Stimulated activated CD8-positive, alpha-beta memory T cell treated with anti-CD3 and anti-CD28 coated beads, Interleukin-12 subunit alpha, Interleukin-12 subunit beta, amount 100 ng/mL, for 4 hours (primary cell): ENCODE data around the gene PCDHGB5.
"Not testable (repeated sequence)": the region's sequence is repeated elsewhere in the genome, so short reads cannot be mapped to it uniquely, and the experiment has no call there.

Source experiments
- DNase-seq: peaks from one replicate; pipeline ENCODE4 v3.0.0-alpha.2; 2020; ENCODE audit warnings: low read depth

PCDHGB5 gene

DNA sequence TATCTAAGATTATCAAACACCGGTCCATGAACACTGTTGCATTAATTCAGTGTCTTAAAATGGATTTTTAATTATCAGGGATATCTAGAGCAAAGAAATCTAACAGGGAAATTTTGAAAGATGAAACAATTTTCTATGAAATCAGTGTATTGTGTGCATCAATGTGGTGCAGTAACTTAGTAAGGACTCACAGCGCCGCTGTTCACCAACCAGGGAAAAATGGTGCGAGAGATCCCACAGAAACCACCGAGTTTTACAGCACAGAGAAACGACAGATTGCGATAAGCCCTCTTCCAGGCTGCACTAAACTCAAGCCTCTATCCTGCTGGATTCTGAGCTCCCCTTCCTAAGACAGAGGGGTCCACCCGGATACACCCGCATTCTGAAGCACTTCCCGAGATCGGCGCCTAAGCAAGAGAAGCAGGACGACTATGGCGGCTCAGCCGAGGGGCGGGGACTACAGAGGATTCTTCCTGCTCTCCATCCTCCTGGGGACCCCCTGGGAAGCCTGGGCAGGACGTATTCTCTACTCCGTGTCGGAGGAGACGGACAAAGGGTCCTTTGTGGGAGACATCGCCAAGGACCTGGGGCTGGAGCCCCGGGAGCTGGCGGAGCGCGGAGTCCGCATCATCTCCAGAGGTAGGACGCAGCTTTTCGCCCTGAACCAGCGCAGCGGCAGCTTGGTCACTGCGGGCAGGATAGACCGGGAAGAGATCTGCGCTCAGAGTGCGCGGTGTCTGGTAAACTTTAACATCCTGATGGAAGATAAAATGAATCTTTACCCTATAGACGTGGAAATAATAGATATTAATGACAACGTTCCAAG, 15.1 kb upstream of the PCDHGB5 start, which contains the start of gene PCDHGA7:
PCDHGA7 (plus strand) TSS at position 274 of the 826 bp plus-strand sequence; CDS start at position 432, 158 bp downstream.
- no peak for DNase-seq

DNA sequence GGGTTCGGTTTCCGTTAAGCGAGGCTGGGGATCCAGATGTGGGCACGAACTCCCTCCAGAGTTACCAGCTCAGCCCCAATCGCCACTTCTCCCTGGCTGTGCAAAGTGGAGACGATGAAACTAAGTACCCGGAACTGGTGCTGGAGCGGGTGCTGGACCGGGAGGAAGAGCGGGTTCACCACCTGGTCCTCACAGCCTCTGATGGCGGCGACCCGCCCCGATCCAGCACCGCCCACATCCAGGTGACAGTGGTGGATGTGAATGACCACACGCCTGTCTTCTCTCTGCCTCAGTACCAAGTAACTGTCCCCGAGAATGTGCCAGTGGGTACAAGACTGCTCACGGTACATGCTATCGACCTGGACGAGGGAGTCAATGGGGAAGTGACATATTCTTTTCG, 14.4 kb upstream of the PCDHGB5 start:
- no peak for DNase-seq

GRCh38 chr5:141384471-141385267, 13.1 kb upstream of the PCDHGB5 start:
- no peak for DNase-seq

DNA sequence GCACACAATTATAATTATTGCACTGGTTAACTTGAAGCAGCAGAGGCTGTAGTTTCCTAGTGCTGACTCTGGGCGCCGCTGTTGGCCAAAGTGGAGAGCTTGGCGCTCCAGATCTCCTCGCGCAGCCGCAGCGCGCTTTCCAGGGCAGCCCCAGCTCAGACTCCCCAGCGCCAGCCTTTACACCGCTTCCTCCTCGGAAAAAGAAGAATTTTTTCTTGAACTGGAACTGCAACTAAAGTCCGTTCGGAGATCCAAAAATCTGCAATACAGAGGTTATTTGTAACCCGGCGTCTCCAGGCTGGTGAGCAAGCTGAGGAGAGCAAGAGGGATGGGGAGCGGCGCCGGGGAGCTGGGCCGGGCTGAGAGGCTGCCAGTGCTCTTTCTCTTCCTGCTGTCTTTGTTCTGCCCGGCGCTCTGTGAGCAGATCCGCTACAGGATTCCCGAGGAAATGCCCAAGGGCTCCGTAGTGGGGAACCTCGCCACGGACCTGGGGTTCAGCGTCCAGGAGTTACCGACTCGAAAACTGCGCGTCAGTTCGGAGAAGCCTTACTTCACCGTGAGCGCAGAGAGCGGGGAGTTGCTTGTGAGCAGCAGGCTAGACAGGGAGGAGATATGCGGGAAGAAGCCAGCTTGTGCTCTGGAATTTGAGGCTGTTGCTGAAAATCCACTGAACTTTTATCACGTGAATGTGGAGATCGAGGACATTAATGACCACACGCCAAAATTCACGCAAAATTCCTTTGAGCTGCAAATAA, 10.0 kb upstream of the PCDHGB5 start, which contains the start of gene PCDHGB4:
PCDHGB4 (plus strand) TSS at position 142 of the 755 bp plus-strand sequence; CDS start at position 329, 187 bp downstream.
- not testable (repeated sequence) for DNase-seq

DNA sequence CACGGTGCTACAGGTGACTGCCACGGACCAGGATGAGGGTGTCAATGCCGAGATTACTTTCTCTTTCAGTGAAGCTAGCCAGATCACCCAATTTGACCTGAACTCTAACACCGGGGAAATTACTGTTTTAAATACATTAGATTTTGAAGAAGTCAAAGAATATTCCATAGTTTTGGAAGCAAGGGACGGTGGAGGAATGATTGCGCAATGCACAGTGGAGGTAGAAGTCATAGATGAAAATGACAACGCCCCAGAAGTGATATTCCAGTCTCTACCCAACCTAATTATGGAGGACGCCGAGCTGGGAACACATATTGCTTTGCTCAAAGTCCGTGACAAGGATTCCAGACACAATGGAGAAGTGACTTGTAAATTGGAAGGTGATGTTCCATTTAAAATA, 9.1 kb upstream of the PCDHGB5 start:
- no peak for DNase-seq

GRCh38 chr5:141389153-141390042, 8.3 kb upstream of the PCDHGB5 start:
- no peak for DNase-seq

DNA sequence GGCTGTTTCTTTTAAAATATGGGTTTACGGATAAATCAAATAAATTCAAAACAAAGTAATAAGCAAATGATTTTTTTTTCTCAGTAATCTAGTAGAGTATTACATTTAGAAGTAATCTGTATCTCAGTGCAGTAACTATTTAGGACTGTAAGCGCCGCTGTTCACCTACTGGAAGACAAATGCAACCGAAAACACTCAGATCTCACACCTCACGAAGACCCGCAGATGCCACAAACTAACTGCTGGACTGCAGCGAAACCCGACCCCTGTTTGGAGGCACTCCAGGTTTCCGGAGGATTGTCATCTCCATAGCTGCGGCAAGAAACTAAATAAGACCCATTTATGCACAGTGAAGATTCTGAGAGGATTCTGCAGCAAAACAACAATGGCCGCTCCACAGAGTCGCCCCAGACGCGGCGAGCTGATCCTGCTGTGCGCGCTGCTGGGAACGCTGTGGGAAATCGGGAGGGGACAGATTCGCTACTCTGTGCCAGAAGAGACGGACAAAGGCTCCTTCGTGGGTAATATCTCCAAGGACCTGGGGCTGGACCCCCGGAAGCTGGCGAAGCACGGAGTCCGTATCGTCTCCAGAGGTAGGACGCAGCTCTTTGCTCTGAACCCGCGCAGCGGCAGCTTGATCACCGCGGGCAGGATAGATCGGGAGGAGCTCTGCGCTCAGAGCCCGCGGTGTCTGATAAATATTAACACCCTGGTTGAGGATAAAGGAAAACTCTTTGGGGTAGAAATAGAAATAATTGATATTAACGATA, 5.1 kb upstream of the PCDHGB5 start, which contains the start of gene PCDHGA8:
PCDHGA8 (plus strand) TSS at position 205 of the 770 bp plus-strand sequence; CDS start at position 386, 181 bp downstream.
- no peak for DNase-seq

GRCh38 chr5:141393267-141393666, 4.5 kb upstream of the PCDHGB5 start:
- DNase-seq, result no peak

- not testable (repeated sequence) for DNase-seq
Observed at GRCh38 chr5:141394401-141395187, 3.2 kb upstream of the PCDHGB5 start.

DNA sequence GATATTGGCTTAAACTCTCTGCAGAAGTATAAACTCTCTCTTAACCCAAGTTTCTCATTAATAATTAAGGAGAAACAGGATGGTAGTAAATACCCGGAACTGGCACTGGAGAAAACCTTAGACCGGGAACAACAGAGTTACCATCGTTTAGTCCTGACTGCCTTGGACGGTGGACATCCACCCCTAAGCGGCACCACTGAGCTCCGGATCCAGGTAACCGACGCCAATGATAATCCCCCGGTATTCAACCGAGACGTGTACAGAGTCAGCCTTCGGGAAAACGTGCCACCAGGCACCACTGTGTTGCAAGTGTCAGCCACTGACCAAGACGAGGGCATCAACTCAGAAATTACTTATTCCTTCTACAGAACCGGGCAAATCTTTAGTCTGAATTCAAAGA, 861 bp downstream of the PCDHGB5 start:
- no peak for DNase-seq

DNA sequence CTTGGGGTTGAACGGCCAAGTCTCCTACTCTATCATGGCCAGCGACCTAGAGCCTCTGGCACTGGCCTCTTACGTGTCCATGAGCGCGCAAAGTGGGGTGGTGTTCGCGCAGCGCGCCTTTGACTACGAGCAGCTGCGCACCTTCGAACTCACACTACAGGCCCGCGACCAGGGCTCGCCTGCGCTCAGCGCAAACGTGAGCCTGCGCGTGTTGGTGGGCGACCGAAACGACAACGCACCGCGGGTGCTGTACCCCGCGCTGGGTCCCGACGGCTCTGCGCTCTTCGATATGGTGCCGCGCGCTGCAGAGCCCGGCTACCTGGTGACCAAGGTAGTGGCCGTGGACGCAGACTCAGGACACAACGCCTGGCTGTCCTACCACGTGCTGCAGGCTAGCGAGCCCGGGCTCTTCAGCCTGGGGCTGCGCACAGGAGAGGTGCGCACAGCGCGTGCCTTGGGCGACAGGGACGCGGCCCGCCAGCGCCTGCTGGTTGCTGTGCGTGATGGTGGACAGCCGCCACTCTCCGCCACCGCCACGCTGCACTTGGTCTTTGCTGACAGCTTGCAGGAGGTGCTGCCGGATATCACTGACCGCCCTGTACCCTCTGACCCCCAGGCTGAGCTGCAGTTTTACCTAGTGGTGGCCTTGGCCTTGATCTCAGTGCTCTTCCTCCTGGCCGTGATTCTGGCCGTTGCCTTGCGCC, 2.0 kb downstream of the PCDHGB5 start:
- no peak for DNase-seq

- DNase-seq, result no peak
Observed at GRCh38 chr5:141402553-141403243, 5.0 kb downstream of the PCDHGB5 start, which contains the start of gene PCDHGA9. PCDHGA9 (plus strand) TSS chr5:141402778; CDS start chr5:141402953, 175 bp downstream.

DNA sequence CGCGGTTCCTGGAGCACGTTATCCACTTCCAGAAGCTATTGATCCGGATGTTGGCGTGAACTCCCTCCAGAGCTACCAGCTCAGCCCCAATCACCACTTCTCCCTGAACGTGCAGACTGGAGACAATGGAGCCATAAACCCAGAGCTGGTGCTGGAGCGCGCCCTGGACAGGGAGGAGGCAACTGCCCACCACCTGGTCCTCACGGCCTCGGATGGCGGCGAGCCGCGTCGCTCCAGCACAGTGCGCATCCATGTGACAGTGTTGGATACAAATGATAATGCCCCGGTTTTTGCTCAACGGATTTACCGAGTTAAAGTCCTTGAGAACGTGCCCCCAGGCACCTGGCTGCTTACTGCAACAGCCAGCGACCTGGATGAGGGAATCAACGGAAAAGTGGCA, 5.6 kb downstream of the PCDHGB5 start:
- no peak for DNase-seq

DNA sequence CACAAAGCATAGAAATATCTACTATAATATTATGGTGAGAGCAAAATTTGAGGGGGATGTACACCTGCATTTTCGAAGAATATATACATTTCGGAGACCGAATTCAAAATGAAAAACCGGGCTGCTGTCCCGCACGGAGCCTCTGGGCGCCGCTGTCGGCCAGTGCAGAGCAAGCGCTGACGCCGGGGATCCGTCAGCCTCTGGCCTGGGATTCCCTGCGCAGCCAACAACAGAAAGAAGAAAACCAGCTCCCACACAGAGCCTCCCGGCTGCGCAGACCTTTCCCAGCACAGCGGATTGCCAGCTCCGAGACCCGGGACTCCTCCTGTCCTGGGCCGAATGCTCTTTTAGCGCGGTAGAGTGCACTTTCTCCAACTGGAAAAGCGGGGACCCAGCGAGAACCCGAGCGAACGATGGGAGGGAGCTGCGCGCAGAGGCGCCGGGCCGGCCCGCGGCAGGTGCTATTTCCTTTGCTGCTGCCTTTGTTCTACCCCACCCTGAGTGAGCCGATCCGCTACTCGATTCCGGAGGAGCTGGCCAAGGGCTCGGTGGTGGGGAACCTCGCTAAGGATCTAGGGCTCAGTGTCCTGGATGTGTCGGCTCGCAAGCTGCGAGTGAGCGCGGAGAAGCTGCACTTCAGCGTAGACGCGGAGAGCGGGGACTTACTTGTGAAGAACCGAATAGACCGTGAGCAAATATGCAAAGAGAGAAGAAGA, 10.2 kb downstream of the PCDHGB5 start, which contains the start of gene PCDHGB6:
PCDHGB6 (plus strand) TSS at position 232 of the 716 bp plus-strand sequence; CDS start at position 414, 182 bp downstream.
- DNase-seq, result not testable (repeated sequence)

DNA sequence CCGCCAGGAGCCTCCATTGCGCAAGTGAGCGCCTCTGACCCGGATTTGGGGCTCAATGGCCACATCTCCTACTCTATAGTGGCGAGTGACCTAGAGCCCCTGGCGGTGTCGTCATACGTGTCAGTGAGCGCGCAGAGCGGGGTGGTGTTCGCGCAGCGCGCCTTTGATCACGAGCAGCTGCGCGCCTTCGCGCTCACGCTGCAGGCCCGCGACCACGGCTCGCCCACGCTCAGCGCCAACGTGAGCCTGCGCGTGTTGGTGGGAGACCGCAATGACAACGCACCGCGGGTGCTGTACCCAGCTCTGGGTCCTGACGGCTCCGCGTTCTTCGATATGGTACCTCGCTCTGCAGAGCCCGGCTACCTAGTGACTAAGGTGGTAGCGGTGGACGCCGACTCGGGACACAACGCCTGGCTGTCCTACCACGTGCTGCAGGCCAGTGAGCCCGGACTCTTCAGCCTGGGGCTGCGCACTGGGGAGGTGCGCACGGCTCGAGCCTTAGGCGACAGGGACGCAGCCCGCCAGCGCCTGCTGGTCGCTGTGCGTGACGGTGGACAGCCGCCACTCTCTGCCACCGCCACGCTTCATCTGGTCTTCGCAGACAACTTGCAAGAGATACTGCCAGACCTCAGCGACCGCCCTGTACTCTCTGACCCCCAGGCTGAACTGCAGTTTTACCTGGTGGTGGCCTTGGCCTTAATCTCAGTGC, 12.0 kb downstream of the PCDHGB5 start:
- no peak for DNase-seq

GRCh38 chr5:141411575-141411974, 13.8 kb downstream of the PCDHGB5 start:
- no peak for DNase-seq
